GM19438 (cell line): Measurements from ENCODE around the gene KCNK3.

Experiments
- ATAC-seq: cut with Tn5 transposase; IDR thresholded peaks from one replicate; pipeline ENCODE4 v1.9.1; 2021; ENCODE audit warnings: low read depth; ENCODE audit not compliant: unreplicated experiment

KCNK3 gene

DNA sequence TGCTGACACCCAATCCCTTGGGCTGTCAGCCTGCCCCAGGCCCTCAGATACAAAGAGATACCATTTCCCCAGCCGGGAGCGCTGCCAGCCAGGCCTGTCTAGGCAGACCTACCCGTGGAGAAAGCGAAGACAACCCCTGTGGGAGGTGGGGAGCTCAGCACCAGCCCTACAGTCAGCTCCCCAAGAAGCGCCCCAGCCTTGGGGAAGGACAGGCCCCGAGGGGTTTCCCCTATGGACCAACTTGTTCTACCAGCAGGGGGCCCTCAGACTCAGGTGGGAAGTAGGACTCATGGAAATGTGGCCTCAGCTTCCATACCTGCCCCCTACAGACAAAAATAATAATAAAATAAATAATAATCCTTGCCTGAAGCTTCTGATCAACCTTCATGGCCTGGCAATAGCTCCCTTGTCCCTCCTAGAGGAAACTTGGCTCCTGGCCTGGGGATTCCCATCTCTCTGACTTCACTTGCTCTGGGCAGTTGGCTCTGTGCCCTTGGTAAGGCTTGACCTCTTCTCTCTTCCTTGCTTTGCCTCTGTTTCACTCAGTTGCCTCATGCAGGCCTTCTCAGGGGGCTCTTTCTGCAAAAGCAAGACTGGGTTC lies 78.6 kb downstream of the KCNK3 start:
- no peak for ATAC-seq

DNA sequence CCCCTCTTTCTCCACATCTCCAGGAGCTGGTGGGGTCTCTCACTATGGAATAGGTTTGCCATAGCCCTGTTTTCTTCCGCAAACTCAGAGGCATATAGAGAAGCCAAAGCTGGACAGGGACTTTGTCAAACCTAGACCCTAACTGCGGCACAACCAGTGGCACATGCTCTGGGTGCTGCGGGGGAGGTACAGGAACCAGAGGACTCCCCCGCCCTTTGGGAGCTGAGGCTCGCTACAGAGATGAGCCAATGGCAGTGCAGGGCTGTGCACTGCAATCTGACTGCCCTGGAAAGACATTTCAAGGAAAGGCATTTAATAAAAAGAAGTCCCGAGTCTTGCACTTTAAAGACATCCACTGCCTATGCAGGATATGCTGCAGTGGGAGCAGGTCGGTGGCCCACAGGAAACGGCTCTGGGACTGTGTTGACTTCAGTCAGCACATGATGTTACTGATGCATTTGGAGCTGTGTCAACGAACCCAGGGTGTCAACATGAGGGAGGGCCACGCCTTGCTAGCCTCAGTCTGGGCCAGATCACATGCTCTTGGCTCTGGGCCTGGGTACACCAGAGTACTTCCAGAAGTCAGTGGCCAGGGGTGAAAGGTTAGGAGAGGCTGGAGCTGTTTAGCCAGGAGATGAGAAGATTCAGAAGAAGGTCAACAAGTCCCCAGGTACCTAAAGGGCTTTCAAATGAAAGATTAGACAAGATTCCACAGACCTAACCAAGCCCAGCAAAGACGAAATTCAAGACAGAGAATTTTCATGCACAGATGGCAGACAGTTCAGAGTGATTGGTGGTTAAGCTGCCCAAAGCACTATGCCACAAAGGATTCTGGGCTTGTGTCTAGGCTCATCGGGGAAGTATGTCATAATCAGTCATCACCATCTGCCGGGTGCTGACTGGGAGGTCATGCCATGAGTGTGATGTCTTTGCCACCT lies 79.8 kb downstream of the KCNK3 start:
- no peak for ATAC-seq

DNA sequence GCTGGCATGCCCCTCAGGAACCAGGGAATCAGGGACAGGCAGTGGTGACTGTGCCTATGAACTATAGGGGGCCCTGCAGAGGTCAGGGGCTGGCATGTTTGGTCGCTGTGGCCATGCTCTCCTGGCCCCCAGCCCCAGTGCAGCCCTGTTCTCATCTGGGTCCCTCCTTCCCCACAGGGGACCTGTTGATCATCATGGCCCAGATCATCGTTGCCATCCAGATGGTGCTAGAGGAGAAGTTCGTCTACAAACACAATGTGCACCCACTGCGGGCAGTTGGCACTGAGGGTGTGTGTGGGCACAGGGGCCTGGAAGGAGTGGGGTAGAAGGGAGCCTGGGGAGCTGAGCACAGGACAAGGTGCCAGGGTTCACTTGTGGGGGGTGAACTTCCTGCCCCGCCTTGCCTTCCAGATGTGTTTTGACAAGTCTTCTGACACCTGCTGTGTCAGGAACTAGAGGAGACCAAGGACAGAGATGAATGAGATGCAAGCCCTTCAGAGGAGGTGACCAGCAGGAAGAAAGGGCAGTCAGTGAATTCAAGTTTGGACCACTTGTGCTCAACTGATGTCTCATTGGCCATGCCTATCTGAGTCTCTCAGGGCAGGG lies 83.8 kb downstream of the KCNK3 start:
- ATAC-seq = no peak

DNA sequence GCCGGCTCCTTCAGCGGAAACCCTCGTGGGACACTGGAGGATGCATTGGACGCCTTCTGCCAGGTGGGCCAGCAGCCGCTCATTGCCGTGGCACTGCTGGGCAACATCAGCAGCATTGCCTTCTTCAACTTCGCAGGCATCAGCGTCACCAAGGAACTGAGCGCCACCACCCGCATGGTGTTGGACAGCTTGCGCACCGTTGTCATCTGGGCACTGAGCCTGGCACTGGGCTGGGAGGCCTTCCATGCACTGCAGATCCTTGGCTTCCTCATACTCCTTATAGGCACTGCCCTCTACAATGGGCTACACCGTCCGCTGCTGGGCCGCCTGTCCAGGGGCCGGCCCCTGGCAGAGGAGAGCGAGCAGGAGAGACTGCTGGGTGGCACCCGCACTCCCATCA lies 85.6 kb downstream of the KCNK3 start:
- ATAC-seq = no peak

DNA sequence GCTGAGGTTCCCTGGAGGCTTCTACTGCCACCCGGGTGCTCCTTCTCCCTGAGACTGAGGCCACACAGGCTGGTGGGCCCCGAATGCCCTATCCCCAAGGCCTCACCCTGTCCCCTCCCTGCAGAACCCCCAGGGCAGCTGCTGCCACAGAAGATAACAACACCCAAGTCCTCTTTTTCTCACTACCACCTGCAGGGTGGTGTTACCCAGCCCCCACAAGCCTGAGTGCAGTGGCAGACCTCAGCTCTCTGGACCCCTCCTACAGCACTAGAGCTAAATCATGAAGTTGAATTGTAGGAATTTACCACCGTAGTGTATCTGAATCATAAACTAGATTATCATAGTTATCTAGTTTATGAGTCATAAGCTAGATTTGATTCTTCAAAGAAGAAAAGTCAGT lies 86.0 kb downstream of the KCNK3 start:
- ATAC-seq = no peak

DNA sequence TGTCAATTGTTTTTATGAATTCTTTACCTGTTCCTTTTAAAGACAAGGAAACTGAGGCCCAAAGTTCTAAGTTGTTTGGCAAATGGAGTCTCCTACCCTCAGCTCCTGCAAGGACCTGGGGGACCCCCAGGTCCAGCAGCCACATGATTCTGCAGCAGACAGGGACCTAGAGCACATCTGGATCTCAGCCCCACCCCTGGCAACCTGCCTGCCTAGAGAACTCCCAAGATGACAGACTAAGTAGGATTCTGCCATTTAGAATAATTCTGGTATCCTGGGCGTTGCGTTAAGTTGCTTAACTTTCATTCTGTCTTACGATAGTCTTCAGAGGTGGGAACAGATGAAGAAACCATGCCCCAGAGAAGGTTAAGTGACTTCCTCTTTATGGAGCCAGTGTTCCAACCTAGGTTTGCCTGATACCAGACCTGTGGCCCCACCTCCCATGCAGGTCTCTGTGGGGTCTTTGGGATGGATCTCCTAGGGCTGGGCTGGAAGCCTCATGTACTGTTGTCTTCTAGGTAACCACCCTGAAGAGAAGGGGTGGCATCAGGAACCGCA lies 87.8 kb downstream of the KCNK3 start:
- ATAC-seq = no peak
